Activated gamma-delta T cell treated with anti-CD3 and anti-CD28 coated beads, Interleukin-2, amount 50 U/mL, for 16 hours (primary cell): ENCODE measurements around the gene SHROOM4.

Experiments
- DNase-seq: peaks from one replicate; pipeline ENCODE4 v3.0.0-alpha.2; 2020; ENCODE audit warnings: low read depth

SHROOM4 gene

DNA sequence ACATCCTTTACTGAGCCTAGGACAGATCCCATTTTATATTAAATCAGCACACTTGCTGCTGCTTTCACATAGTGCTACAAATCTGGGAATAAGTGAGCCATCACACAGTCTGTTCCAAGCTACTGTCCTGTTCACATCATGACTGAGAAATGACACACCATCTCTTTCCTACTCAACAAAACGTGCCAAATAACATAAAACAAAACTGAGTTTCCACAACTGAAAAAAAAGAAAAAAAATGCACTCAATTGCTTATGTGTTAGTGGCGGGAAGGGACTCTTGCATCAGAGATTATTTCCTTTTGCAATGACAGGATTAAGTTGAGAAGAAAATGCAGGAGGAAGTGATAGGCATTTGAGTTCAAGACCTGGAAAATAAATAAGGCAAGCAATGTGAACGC is 109.0 kb downstream of the SHROOM4 start:
- DNase-seq, result no peak

DNA sequence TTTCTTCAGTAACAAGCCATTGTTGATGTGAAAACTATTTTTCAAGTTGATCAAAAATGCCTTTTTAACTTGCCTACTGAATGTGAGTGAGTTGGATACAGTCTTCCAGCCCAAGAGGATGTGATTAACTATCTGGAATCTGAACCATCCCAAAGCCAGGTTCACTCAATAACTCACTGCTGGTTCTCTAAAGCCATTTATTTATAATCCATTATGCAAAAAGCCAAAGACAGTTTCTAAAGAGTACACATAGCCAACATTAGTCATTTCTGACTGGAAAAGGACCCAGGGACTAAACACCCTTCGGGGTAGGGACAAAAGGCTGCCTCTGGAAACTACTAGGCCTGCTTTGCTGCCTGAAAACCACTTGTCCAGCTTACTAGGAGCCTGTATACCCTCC is 109.6 kb downstream of the SHROOM4 start:
- no peak for DNase-seq

DNA sequence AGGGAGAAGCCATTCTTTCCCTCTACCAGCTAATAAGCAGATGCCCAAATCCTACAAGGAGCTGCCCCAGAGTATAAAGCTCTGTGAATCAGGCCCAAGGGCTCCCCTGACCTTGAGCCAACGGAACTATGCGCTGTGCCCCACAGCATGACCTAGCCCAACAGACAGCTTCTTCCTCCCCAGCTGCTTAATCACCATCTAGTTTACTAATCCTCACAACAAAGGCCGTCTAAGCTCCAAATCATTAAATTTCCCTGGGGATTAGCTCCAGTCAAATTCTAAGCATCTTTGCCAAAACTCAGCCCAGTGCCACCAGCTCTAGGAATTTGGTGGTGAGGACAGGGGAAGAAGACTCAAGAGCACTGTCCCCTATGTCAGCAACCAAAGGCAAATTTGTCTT is 113.1 kb downstream of the SHROOM4 start:
- no peak for DNase-seq

DNA sequence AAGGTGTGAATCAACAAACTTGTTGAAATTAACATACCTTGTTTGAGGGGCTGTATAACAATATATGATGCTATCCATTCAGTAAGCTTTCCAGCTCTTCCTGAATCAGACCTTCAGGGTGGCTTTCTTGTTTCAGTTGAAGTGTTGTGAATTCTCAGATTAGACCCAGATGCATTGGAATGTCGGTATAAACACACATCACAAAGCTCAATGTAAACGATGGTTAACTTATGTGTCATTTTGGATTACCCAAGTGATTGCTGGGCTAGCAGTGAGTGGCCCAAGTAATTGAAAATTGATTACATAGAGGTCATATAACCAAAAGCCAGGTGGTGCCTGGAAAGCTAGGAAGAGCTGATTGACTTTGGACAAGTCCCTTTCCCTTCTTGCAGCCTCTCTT is 115.0 kb downstream of the SHROOM4 start:
- no peak for DNase-seq

DNA sequence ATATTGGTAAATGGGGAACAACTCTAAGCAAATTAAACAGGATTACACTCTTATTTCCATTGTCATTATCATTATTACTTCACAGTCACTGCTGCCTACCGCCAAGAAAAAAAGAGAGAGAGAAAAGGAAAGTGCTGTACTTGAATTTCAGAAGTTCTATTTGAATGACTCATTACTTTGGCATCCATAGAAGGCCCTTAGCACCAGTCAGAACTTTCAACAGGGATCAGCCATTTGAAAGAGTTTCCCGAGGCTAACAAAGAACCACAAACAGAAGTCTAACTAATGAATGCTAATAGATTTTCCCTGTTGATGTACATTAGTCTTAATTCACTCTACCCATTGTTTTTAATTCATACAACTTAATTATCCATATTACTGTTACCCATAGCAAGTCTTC is 116.3 kb downstream of the SHROOM4 start:
- DNase-seq, result no peak

DNA sequence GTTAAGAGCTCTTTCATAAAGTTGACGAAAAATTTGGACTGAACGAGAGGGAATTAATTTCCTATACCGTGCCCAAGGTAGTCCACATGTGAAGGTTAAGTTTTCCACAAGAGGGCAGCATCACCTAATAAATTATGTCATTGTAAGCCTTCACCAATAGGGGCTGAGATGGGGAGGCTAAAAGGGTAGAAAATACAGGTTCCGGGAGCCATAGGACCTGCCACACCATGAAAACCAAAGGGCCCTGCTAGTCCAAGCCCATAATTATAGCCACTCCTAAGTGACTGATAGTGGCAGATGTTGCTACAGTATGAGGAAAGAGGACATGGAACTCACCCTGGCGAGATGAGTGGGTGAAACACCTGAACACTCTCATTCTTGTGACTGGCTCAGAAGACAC is 122.2 kb downstream of the SHROOM4 start:
- DNase-seq, result no peak

DNA sequence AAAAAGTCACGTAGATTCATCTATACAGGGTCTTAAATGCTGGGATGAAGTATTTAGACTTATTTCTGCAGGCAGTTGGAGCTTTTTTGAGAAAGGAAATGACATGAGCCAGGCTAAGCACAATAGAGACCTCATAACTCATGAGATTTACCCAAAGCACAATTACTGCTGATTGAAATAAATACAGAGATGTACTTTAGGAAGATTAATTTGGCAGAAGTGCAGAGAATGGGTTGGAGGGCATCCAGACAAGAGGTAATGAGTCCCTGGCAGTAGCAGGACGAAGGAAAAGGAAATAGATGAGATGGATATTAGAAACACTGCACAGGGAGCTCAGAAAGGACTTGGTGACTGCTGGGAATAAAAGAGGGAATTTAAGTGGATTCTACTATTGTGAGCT is 129.1 kb downstream of the SHROOM4 start:
- no peak for DNase-seq

DNA sequence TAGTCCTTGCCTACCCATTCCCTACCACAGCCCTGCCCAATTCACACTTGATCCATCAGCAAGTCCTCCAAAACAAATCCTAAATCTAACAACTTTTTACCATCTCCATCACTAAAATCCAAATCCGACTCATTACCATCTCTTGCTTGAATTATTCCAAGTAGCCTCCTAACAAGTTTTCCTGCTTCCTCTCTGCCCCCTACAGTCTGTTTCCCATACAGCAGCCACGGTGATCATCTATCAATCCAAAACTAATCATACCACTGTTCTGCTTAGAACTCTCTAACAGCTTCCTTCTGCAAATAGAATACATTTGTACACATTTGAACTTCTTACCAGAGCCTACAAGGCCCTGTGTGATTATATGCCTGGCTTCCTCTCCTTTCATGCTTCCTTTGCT is 133.0 kb downstream of the SHROOM4 start:
- no peak for DNase-seq

- DNase-seq, result no peak
Observed at GRCh38 chrX:50677789-50678188, 136.2 kb downstream of the SHROOM4 start.

GRCh38 chrX:50671661-50672060 is 142.3 kb downstream of the SHROOM4 start:
- no peak for DNase-seq

DNA sequence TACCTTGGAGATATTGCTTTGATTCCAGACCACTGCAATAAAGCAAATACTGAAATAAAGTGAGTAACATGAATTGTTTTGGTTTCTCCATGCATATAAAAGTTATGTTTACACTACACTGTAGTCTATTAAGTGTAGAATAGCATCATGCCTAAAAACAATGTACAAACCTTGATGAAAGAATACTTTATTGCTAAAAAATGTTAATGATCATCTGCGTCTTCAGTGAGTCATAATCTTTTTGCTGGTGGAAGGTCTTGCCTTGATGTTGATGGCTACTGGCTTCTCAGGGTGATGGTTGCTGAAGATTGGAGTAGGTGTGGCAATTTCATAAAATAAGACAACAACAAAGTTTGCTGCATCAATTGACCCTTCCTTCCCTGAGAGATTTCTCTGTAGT is 145.1 kb downstream of the SHROOM4 start:
- DNase-seq, result no peak

GRCh38 chrX:50648156-50648555 is 165.8 kb downstream of the SHROOM4 start:
- no peak for DNase-seq

- no peak for DNase-seq
Observed at GRCh38 chrX:50644496-50644895, 169.5 kb downstream of the SHROOM4 start.

DNA sequence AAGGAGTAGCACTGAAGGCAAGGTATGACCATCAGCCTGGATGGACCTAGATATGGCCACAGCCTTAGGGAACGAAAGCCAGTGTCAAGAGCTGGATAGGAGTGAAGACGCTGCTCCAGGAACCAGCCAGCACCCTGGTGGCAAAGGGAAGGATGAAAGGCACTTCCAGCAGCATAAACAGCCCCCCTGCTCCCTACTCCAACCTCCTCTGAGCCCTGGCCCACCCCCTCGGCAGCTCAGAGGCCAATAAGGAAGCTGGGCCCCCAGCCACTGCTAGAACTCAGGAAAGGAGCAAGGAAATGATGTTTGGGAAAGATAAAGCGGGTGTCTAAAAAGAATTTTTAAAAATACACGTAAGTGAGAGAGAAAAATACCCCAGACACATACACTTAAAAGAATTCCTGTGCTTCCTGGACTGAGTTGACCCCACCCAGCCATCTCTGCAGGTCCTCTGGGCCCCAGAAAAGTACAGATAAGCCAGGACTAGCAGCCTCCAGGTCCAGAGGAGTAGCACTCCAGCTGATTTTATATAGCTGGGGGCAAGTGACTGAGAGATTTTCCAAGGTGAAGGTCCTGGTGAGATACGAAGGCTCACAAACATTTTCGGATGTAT is 170.4 kb downstream of the SHROOM4 start:
- DNase-seq, result no peak

DNA sequence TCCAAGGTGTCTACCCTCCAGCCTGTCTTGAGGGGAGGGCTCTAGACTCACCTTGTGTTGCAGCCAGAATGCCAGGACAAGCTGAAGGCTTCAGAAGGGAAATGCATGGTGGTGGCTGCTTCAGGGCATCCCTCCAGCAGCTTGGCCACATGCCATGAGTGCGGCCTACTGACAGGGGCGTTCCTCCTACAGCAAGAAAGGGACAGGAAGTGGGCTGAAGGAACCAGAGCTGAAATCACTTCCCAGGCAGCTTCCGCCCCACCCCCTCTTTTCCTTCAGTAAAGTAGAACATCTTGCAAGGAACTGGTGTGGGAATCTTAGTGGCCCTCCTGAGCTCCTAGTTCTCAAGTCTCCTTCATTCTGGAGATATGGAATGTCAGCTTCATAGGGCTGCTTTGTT is 175.9 kb downstream of the SHROOM4 start:
- DNase-seq, result no peak

- no peak for DNase-seq
Observed at GRCh38 chrX:50635817-50636365, 178.1 kb downstream of the SHROOM4 start.

DNA sequence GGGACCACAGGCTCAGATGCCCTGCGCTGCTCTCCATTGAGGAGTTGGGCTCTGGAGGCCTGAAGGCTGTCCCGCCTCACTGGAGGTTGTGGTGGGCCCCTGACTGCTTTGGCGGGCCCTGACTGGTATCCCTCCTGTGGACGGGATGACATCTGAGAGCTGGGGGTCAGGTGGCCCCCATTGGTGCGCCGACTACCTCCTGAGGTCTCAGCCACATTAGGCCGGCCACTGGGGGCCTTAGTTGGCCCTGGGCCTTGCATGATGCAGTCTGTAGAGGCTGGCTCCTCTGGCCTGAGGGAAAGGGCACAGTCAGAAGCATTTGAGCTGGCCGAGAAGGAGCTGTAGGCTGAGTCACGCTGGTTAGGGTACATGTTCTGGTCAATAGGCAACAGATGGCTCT is 178.8 kb downstream of the SHROOM4 start:
- no peak for DNase-seq

DNA sequence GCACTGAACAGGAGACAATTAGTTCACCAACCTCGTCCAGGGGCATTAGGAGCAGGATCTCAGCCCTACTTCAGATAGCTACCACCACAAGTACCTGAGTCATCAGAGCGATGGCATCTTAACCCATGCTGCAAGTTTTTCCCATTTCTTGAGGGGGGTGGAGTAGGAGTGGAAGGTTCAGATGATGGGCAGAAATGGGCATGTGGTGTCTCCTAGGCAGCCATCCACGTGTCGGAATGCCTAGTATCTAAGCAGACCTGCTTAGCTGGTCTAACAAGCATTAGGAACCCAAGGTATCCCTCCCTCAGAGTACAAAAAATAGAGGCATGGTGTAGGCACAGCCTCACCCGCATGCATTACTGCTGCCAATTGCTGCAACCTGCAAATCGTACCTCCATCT is 184.2 kb downstream of the SHROOM4 start:
- DNase-seq, result no peak

DNA sequence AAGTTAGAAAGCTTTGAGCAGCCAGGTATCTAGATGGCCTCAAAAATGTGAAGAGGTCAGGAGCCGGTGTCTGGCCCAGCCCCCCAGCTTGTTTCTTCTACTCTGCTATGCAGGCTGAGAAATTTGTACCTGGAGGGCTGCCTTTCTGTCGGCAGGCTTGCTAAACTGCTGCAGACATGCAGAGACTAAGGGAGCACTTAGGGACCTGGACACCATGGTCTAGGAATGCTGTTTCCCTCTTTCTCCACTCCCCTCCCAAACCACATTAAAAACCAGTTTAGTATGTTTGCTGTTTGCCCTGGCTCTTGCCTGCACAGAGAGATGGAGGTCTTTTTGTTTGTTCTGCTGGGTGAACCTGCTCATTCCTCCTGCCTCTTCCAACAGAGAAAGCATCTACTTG is 186.3 kb downstream of the SHROOM4 start:
- DNase-seq, result no peak

DNA sequence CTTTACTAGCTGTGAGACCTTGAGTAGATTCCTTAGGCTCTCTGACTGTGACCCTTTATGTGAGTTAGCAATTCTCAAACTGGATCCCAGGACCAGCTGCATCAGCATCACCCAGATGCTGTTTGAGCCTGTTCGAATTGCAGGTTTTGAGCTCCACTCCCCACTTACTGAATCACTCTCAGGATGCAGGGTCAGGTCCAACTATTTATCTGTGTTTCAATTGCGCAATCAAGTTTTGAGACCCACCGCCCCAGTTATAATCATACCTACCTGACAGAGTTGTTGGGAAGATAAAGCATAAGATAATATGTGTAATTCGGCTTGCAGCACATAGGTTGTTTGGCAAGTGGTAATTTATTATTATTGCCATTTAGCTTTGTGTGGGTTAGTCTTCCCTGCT is 187.6 kb downstream of the SHROOM4 start:
- no peak for DNase-seq

DNA sequence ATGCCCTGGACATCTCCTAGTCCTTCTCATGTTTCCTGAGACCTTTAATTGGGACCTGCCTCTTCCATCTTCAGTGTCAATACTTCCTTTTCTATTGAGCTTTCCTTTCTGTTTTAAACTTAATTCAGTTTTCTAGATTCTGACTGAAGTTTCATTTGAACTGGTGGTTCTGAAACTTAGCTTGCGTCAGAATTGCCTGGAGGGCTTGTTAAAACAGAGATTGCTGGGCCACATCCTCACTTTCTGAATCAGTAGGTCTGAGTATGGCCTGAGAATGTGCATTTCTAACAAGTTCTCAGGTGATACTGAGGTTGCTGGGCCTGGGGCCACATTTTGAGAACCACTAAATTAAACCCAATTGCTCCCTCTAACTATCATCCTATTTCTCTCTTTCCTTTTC is 191.2 kb downstream of the SHROOM4 start:
- no peak for DNase-seq

DNA sequence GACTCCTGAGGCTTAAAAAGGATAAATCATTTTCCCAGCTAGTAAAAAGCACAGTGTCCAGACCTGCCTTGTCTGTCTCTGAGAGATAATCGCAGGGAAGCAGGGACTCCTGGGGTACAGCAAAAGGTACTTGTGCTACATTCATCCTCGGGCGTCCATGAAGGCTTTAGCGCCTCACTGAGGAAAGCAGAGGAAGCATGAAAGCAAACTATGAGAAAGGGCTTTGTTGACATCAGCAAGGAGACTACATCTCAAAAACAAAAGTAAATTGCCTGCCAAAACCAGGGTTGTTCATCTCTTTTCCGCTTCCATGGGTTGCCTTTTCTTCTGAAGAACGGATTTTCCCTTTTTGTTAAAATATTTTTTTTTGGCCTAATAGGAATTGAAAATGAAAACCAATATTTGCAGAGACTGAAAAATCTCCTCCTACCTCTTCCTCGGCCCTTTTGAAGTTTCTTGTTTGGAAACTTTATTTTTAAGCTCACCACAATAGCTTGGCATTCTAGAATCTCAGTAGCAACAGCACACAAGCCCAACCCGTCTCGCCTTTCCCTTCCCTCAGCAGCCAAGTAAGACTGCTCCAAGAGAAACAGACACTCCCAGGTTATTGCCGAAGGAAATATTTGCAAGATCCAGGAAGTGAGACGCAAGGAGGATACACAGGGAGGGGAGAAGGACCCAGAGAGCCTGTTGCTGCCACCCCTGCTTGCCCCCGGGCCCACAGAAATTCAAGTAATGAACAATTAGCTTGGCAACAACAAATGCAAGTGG is 195.0 kb downstream of the SHROOM4 start:
- DNase-seq, result no peak

- no peak for DNase-seq
Observed at GRCh38 chrX:50617183-50617582, 196.8 kb downstream of the SHROOM4 start.
